CD14-positive monocyte (primary cell): ENCODE data around the gene USP20. TPM values are rescaled to one million over a fixed set of nuclear protein-coding genes. Genes with fewer than 3 reads are reported as not detected.

ENCODE experiments used
- DNase-seq, 3 donors: peaks; one replicate each; pipeline ENCODE4 v3.0.0-alpha.2; 2011 to 2022
- H2AFZ ChIP-seq: 2 replicates; pipeline ENCODE4 v1.6.0; 2012; ENCODE audit warnings: mild to moderate bottlenecking, low read depth, low read length, inconsistent platforms; ENCODE audit not compliant: insufficient read depth, poor library complexity, severe bottlenecking
- H3K27ac ChIP-seq, 2 donors: 1 replicate in 1 of 2; 2 replicates in 1 of 2; pipeline ENCODE4 v1.5.1; 2012 to 2013; ENCODE audit warnings: low read length in 2 of 2, control low read depth in 1 of 2, inconsistent platforms in 1 of 2, low read depth in 1 of 2, mild to moderate bottlenecking in 1 of 2
- H3K27me3 ChIP-seq, 2 donors: one replicate each; pipeline versions ENCODE4 v1.6.0 to v1.6.1; 2011 to 2013; ENCODE audit warnings: low read length in 2 of 2; ENCODE audit not compliant: control insufficient read depth in 2 of 2, insufficient read depth in 2 of 2
- H3K36me3 ChIP-seq, 2 donors: replicated peaks in 1 of 2; 1 replicate in 1 of 2; 2 replicates in 1 of 2; pipeline versions ENCODE4 v1.5.1 to v1.6.1; 2012 to 2013; ENCODE audit warnings: low read length in 2 of 2, control low read depth in 1 of 2, inconsistent platforms in 1 of 2, mild to moderate bottlenecking in 1 of 2; ENCODE audit not compliant: insufficient read depth in 2 of 2, control insufficient read depth in 1 of 2
- H3K4me1 ChIP-seq, 2 donors: 1 replicate in 1 of 2; 2 replicates in 1 of 2; pipeline versions ENCODE4 v1.5.1 to v1.6.1; 2012 to 2013; ENCODE audit warnings: low read length in 2 of 2, control low read depth in 1 of 2, inconsistent platforms in 1 of 2, mild to moderate bottlenecking in 1 of 2, moderate library complexity in 1 of 2; ENCODE audit not compliant: insufficient read depth in 2 of 2, control insufficient read depth in 1 of 2
- H3K4me2 ChIP-seq: replicated peaks from 2 replicates; pipeline ENCODE3; 2012; ENCODE audit warnings: low read length, moderate library complexity, mild to moderate bottlenecking; ENCODE audit not compliant: poor library complexity, severe bottlenecking; ENCODE audit errors: extremely low read depth
- H3K4me3 ChIP-seq, 3 experiments: fragments of 200-600 bp in 1 of 3; sonication (generic) in 1 of 3; replicated peaks in 1 of 3; 1 replicate in 2 of 3; 2 replicates in 1 of 3; pipeline ENCODE4 v1.5.1; 2011 to 2013; ENCODE audit warnings: low read length in 3 of 3, mild to moderate bottlenecking in 3 of 3, control low read depth in 2 of 3, low read depth in 2 of 3, inconsistent platforms in 1 of 3, moderate library complexity in 1 of 3
- H3K79me2 ChIP-seq: 2 replicates; pipeline ENCODE4 v1.6.0; 2012; ENCODE audit warnings: mild to moderate bottlenecking, control low read depth, inconsistent platforms, low read length, moderate library complexity; ENCODE audit not compliant: insufficient read depth
- H3K9ac ChIP-seq: 2 replicates; pipeline ENCODE4 v1.6.0; 2017; ENCODE audit warnings: low read length, mild to moderate bottlenecking; ENCODE audit not compliant: insufficient read depth, poor library complexity, severe bottlenecking
- H3K9me3 ChIP-seq, 2 donors: replicated peaks in 1 of 2; 1 replicate in 1 of 2; 2 replicates in 1 of 2; pipeline versions ENCODE4 v1.5.1 to v1.6.1; 2012 to 2013; ENCODE audit warnings: low read length in 2 of 2, control low read depth in 1 of 2; ENCODE audit not compliant: control insufficient read depth in 1 of 2, insufficient read depth in 1 of 2
- H4K20me1 ChIP-seq: 2 replicates; pipeline ENCODE4 v1.6.0; 2012; ENCODE audit warnings: mild to moderate bottlenecking, low read length, control low read depth, moderate library complexity; ENCODE audit not compliant: insufficient read depth
- H3K27ac Mint-ChIP-seq, 7 donors: one replicate each; pipeline ENCODE4 v1.8.0; 2020; ENCODE audit warnings: mild to moderate bottlenecking in 7 of 7, mixed read lengths in 7 of 7, moderate library complexity in 6 of 7, inconsistent platforms in 2 of 7
- H3K27me3 Mint-ChIP-seq, 3 donors: one replicate each; pipeline ENCODE4 v1.8.0; 2021 to 2022; ENCODE audit warnings: low read depth in 3 of 3, mild to moderate bottlenecking in 3 of 3, mixed read lengths in 3 of 3, moderate library complexity in 3 of 3, inconsistent platforms in 1 of 3
- H3K36me3 Mint-ChIP-seq, 2 donors: one replicate each; pipeline ENCODE4 v1.8.0; 2020; ENCODE audit warnings: mixed read lengths in 2 of 2, inconsistent platforms in 1 of 2, mild to moderate bottlenecking in 1 of 2
- H3K4me1 Mint-ChIP-seq: one replicate; pipeline ENCODE4 v1.8.0; 2020; ENCODE audit warnings: mild to moderate bottlenecking, mixed read lengths
- H3K4me3 Mint-ChIP-seq, 2 donors: one replicate each; pipeline ENCODE4 v1.8.0; 2020; ENCODE audit warnings: mild to moderate bottlenecking in 2 of 2, mixed read lengths in 2 of 2, moderate library complexity in 1 of 2
- H3K9me3 Mint-ChIP-seq, 7 donors: one replicate each; pipeline ENCODE4 v1.8.0; 2020 to 2022; ENCODE audit warnings: mixed read lengths in 7 of 7, mild to moderate bottlenecking in 6 of 7, moderate library complexity in 6 of 7, inconsistent platforms in 2 of 7
- CTCF ChIP-seq: fragments of 200-600 bp; IDR thresholded peaks from one replicate; pipeline ENCODE4 v1.8.0; 2022; ENCODE audit warnings: antibody characterized with exemption, mild to moderate bottlenecking
- WGBS: methylation state at CpG from one replicate; pipeline ENCODE4 v1.1.5; 2013; ENCODE audit warnings: missing lambda C conversion rate; ENCODE audit not compliant: insufficient coverage; 5-methylcytosine and 5-hydroxymethylcytosine counted together
- intact Hi-C, 2 donors: fragments of 100-400 bp; cut with micrococcal nuclease; formaldehyde crosslinking; loops; one replicate each; pipeline versions ENCODE4 v1.15.0 to v1.15.1; 2023
- polyA plus RNA-seq, 3 donors: library from polyadenylated mRNA; depleted of rRNA in 1 of 3; unstranded in 2 of 3; stranded (reverse) in 1 of 3; fragments of 300-500 nt in 2 of 3; fragments of >200 nt in 1 of 3; fragmentation: Illumina TruSeq in 2 of 3; gene quantifications; 1 replicate in 2 of 3; 2 replicates in 1 of 3; pipeline ENCODE4 v1.2.3, GENCODE V29; 2012 to 2021

Gene USP20
- polyA plus RNA-seq, 3 donors = 2.7 to 30.0 (median 5.2) TPM

- H3K4me3 Mint-ChIP-seq = peak overlapping the region in 1 of 2 donors; percentile 21
- peaks cover 31% of the 10 kb centered on the region for H3K4me1 Mint-ChIP-seq
Observed at GRCh38 chr9:129866394-129867135, 31.3 kb downstream of the USP20 start.

More at GRCh38 chr9:129866394-129867135, 31.3 kb downstream of the USP20 start:
- Histone ChIP-seq H3K27ac (no peak overlapping the region), H3K4me2 (no peak overlapping the region), H3K36me3 (peaks cover 34 to 45% of the 10 kb centered on the region in 2 donors), H4K20me1 (no peaks in the 10 kb centered on the region), H2AFZ (no peak overlapping the region), H3K4me1 (peaks cover 8 to 11% of the 10 kb centered on the region in 2 donors), H3K9ac (no peak overlapping the region), H3K79me2 (no peaks in the 10 kb centered on the region), H3K4me3 (no peak overlapping the region), H3K9me3 (no peaks in the 10 kb centered on the region), H3K27me3 (no peaks in the 10 kb centered on the region)
- WGBS = 47% methylated on average over 16 of the region's 17 CpGs
- H3K27me3 Mint-ChIP-seq = peaks cover 0 to 6% (median 0%) of the 10 kb centered on the region in 3 donors
- no peak for TF ChIP-seq CTCF
- intact Hi-C loops = no loop called here
- H3K36me3 Mint-ChIP-seq = peaks cover 38 to 78% of the 10 kb centered on the region in 2 donors
- H3K9me3 Mint-ChIP-seq = peaks cover 0 to 3% (median 0%) of the 10 kb centered on the region in 7 donors
- H3K27ac Mint-ChIP-seq = peak overlapping the region in 3 of 7 donors; percentile 18 to 50 (median 26)
- DNase-seq = peak in 1 of 3 donors; percentile 28
